ENCODE results near the gene ATG3.

DNA sequence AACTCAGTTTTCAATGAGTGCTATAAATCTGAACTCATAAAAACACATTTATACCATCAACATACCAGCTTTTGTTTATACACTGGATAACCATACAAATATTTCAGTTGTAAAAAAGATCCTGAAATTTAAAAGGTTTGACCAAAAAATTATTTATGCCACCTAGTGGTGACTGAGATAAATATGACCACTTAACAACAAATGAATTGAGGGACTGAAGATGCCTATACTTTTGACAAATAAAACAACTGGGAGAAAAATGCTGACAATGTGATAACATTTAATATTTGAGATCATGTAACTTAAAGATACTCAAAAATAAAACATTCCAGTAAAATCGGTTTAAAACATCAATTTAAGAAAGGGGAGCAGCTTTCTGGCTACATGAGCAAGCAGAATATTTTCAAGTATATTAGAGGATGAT, 30.4 kb downstream of the ATG3 start:
- TF ChIP-seq, protein P1, sequence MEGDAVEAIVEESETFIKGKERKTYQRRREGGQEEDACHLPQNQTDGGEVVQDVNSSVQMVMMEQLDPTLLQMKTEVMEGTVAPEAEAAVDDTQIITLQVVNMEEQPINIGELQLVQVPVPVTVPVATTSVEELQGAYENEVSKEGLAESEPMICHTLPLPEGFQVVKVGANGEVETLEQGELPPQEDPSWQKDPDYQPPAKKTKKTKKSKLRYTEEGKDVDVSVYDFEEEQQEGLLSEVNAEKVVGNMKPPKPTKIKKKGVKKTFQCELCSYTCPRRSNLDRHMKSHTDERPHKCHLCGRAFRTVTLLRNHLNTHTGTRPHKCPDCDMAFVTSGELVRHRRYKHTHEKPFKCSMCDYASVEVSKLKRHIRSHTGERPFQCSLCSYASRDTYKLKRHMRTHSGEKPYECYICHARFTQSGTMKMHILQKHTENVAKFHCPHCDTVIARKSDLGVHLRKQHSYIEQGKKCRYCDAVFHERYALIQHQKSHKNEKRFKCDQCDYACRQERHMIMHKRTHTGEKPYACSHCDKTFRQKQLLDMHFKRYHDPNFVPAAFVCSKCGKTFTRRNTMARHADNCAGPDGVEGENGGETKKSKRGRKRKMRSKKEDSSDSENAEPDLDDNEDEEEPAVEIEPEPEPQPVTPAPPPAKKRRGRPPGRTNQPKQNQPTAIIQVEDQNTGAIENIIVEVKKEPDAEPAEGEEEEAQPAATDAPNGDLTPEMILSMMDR (IDR thresholded peaks at IDR 0.05): peak; percentile 40 to 59 (median 57)
- TF ChIP-seq POLR2AphosphoS5 (IDR thresholded peaks at IDR 0.05): no peak
- TF ChIP-seq POLR2A (IDR thresholded peaks at IDR 0.05): no peak

Measured in prostate gland (tissue), 2 donors.